ENCODE results near the gene GNAI1.

The GNAI1 gene

DNA sequence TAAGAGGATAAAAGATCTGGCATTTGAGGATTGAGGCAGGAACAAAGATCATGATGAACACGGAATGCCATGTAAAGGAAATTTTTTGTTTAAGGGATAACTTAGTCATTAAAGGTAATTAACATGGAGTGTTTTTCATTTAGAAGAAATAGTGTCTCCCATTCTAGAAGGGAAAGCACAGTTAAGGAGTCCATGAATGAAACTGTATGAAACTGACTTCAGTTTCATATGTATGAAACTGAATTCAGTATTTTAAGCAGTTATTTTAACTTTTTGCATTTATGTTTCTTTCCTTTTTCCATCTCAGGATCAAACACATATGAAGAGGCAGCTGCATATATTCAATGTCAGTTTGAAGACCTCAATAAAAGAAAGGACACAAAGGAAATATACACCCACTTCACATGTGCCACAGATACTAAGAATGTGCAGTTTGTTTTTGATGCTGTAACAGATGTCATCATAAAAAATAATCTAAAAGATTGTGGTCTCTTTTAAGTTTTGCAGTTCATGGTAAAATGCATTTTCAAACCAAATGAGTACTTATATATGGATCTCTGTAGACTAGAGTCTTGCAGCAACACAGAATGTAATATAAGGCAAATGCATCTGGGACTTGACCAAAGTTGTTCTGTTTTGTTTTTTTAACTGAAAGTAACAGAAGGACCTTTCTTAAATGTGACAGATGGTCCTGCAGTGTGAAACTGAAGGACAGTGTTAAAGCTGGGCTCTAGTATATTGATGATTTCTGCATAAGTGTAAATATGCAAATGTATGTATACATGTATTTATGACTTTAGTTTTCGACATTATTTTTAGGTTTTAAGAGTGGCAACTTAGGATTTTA is 82.6 kb downstream of the GNAI1 start:
- no peak for DNase-seq

DNA sequence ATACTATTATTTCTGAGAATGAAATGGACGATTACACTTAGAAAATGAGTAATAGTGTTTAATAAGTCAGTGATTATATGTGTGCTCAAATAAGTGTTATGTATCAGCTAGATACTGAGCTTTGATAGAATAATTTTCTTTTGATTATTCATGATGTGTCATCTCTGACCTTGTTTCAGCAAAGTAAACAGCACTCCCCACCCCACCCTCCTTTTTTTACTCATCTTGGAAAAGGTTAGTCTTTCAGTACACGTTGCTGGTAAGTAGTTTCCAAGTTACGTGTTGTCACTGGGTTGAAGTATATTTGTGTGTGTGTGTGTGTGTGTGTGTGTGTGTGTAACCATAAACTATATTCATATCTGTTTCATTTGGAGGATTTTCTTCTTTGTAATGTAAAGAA is 84.1 kb downstream of the GNAI1 start:
- DNase-seq = no peak

DNA sequence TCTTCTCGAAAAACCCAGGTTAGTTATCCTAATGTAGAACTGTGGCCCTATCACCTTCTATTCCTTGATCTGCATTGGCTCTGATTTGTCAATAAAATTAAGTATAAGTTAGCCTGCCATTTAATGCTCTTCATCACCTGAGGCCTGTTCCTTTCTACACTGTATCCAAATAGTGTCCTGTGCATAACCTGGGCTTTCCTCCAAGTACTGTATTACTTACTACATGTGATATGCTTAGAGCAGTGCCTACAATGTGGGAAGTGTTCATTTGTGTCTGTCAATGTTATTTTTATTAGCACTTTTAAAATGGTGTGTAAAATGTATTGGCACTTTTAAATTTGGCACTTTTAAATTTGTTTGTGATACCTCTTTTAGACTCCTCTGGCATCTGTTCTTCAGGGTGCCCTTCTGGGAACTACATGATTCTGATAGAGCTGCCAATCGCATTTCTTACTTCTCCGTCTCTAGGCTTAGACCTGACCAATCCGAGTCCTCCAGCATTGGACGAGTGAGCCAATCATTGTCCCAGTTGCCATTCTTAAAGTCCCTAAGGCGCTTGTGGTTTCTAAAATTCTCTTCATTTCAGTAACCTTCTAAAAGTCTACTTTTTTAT is 85.5 kb downstream of the GNAI1 start:
- no peak for DNase-seq

DNA sequence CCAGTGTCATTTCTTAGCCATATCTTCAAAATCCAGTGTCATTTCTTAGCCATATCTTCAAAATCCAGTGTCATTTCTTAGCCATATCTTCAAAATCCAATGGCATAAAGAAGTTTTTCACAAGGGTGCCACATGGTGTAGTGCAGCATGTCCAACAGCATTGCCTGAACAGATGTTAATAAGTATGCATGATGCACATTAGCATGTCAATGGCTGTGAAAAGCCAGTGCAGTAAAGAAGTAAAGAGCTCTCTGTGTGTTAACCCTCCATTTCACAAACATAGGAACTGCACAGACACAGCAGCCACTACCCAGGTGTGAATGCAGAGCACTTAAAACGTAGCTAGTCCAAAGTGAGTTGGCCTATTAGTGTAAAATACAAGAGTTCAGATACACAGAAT is 89.8 kb downstream of the GNAI1 start:
- DNase-seq = no peak

DNA sequence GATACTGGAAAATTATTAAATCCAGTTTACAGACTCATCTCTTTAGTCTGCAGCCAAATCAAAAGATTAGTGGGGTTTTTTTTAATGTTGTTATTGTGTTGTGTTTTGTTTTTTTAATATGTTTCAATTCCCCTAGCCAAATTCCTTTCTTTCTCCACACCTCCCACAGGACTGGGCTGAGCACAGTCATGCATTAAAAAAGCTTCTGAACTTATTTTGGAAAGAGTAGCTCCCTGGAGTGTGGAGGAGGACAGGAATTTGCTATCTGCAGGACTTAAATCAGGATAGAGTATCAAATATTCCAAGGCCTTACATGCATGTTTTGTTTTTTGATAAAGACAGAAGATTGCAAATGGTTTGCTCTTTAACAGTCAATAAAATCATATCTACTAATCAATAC is 90.7 kb downstream of the GNAI1 start:
- no peak for DNase-seq

DNA sequence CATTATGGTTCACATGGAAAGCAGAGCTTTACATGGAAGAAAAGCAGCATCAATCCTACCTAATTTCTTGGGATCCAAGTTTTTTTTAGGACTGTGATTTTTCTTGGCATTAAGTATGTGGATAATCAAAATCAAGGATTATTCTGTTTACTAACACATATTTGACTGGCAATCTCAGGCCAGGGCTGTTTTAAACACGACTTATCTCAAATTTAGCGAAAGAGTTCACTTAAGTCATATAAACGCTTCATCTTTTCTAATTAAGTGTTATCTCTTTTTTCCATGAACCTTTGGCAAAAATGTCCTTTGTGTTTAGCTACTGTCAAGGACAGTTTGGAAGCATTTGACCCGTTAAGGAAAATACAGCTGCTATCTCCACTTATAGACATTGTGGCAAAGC is 92.0 kb downstream of the GNAI1 start:
- no peak for DNase-seq

DNA sequence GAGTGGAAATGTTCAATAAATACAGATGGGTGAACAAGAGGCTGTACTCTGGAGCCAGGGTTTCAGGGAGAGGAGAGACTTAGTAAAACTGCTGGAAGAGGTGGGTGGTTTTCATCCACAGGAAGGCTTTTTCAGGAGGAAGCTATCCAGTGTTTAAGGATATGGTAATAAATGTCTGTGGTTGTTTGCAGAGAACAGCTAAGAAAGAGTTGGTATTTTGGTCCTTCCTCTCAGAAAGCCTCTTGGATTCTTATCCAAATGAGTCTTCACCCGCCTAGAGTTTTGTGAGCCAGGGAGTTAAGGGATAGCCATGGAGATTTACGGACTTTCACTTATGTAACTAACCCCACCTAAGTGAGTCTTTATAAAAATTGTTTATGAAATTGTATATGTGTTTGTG is 95.7 kb downstream of the GNAI1 start:
- no peak for DNase-seq

DNA sequence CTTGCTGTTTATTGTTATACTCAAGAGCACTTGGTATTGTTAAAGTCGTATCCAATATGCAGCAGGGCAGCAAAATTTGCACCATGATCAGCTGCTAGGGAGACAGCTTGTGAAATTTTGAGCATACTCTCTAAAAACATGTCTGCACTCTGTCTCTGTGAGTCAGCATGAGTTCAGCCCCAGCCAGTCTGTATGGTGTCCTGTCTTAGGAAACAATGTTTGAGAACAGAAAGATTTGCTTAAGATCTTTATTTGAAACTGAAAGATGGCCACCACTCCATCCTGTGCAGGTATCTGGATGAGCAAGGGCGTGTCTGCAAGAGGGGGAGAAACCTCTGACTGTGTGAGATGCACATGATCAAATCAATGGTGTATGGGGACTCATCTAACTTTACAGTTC is 97.1 kb downstream of the GNAI1 start:
- DNase-seq = no peak

DNA sequence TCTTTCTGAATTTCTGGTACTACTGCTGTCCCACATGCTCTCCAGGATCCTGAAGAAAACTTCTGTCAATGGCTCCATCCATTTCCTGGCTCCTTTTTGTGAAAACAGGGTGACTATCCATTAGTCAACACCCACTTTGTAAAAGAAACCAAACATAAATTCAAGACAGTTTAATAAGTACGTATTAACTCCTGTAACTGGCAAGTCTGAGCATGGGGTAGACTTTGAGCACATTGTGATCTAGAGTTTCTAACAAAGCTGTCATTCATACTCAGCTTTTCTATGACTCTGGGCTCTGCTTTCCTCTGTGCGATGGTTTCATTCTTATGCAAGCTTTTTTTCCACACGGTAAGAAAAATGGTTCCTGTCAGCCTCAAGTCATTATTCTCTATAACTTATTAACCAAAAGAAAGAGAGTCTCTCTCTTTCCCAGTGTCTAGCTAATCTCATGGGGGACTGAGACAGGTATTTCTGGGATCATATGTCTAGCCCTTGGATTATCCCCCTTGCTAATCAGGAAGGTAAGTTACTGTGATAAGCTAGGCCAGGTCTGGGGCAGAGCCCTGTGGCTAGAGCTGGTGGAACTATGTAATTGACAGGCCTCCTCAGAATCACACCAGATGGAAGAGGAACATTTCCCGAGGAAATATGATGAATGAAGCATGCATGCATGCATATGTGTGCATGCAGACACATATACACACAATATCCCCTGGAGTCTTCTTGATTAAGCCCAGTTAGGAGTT is 98.5 kb downstream of the GNAI1 start:
- no peak for DNase-seq

DNA sequence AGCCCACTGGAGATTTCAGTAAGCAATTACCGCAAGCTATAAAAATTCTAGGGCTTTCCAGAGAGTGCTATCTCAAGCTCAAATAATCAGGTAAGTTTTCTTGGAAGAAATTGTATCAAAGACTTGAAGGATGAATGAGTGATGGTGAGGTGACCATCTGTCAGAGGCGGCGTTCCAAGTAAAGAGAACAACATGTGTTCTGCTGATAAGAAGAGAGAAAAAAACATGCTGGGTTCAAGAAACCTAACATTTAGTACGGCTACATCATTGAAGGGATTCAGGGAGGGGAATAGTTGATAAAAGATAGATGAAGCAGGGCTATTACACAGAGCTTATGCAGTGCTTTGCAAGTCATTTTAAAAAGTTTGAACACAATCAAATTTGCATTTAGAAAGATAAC is 100.7 kb downstream of the GNAI1 start:
- no peak for DNase-seq

DNA sequence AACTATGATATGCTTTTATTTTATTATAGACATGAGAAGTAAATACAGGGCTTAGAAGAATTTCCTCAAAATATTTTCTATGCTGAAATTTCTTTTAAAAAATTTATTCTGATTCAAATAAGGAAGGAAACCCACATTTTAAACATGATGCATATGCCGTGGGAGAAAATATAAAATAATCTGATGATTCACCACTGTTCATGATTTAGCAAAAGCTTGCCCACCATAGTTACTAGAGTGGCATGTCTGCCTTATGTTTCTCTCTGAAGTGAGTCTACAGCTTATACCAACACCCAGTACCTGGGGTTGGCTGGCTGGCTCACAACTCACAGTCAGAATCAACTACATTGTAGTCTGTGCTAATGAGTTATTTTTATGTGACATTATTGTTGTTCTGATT is 102.0 kb downstream of the GNAI1 start:
- DNase-seq = no peak

DNA sequence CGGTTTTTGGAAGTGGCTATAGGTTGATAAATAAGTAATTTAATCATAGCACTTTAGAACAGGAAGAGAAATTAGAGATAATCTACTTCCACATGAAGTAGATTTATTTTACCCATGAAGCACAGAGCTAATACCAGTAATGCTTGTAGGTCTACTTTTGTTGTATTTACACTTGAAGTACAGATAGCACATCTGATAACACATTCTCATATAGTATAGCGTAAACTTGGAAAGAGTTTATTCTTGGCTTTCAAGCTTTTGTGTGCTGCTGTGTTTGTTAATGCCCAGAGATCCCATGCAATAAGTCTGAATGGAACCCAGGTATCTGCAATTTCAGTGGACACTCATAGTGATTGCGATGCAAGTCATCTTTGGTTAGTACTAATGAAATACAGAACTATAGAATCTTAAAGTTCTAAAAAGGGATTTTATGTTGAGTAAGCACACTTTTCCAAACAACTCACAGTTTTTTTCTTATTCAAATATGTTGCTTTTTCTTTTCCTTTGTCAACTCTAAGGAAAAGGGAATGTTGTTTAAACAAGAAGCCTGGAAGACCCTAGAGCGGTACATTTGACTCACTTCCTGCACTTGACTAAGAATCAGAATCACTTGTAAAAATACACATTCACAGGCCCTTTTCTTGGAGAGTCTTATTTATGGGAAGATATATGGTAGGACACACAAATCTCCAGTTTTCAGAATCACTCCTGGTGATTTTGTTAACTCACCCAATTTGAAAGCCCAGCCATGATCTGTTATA is 105.8 kb downstream of the GNAI1 start:
- DNase-seq = no peak

DNA sequence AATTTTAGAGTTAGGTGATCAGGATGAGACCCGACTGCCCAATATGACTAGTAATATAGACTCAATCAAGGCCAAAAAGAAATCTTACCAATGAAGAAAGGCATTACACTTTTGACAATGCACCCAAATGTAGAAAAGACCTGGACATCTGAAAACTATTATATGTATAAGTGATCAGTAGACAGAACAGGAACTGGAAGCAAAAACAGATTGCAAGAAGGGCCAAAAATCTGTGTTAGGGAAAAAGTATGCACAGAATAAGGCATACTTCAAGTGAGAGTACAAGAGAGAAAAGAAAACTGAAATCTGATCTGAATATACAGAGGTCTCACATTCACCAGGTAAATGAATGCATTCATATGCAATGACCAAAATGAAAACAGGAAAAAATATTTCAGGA is 107.0 kb downstream of the GNAI1 start:
- no peak for DNase-seq

DNA sequence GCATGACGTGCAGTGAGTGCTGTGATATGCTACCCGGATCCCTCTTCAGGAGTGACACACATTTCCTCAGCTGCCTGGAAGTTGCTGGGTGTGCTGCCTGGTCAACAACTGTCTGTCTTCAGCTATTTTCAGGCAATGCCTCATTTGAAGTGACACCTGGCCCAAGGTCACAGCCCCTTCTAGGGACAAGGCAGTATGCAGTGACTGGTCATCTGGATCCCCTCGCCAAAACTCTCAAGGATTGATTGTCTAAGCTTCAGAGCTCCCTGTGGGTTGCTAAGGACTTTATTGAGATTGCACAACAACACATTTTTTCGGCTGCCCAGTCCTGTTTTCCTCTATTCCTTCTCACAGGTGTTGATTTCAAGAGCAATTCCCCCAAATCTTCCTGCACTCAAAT is 108.8 kb downstream of the GNAI1 start:
- no peak for DNase-seq

DNA sequence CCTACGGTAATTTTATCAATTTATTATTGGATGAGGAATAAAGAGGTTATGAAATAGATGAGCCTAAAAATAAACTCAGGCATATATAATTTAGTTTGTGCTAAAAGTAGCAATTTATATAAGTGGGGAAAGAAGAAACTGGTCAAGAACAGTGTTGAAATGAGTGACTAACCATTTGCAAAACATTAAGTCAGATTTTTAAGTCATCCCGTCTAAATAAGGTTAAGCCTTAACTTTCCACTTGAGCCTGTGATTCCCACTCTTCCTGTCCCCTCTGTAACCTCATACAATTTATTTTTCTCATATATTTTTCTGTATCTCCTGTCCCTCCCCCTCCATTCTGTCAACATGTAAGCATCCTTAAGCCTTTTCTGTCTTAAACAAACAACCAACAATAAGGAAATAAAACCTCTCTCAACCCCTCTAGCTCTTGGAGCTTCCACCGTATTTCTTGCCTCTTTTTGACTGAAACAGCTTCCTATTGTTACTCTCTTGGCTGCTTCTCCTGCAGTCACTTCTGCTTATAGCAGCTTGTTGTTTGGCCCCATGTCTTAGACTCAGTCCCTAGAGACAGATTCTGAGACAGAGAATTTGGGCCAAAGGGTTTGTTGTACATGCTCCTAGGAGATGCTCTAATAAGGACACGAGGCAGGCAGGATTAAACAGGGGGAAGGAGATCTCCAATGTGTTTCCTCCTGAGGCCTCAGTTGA is 109.7 kb downstream of the GNAI1 start:
- peak; percentile 9 for DNase-seq

DNA sequence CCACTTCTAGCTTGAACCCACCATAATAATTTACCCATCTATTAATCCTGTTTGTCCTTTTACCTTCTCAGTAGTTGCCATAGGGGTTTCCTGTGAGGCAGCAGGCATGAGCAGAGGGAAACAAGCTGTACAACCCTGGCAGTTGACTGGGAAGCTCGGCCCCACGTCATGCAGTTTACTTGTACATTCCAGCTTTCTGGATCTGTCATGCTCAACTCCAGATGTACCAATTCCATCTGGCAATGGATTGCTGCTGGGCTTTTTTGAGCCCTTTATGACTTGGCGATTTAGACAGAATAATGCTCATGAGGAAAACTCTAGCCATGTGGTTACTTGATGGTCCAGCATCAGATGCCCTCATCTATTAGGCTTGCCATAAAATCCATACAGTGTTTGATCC is 112.5 kb downstream of the GNAI1 start:
- no peak for DNase-seq

DNA sequence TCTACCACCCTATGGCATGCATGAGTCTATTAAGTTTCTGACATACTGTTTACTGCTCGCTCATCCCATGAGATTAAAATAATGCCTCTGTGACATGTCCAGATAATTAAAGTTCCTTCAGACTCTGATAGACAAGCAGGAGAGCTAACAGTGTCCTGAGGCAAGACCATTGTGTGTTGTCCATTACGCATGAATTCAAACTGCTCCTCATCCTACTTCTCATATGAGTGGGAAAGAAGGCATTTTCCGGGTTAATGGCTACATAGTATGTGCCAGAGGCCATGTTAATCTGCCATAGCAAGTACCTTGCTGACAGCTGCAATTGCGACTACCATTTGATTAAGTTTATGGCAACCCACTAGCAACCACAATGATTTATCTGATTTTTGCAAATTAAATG is 113.3 kb downstream of the GNAI1 start:
- no peak for DNase-seq

DNA sequence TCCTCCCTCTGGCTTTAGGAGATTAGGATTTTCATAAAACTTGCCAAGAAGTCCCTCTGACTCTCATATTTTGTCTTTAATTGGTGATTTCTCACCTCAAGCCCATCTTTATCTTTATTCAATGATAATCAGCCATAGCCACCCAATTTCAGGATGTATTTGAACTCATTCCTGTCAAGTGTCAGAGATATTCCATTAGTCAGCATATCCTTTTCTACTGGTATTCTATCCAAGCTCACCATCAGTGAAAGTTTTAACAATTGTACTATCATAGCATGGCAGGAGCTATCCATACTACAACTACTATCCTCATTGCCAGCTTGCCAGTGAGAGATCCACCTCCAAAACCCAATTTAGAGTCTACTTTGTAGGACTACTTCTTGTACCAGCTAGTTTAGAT is 114.6 kb downstream of the GNAI1 start:
- no peak for DNase-seq

DNA sequence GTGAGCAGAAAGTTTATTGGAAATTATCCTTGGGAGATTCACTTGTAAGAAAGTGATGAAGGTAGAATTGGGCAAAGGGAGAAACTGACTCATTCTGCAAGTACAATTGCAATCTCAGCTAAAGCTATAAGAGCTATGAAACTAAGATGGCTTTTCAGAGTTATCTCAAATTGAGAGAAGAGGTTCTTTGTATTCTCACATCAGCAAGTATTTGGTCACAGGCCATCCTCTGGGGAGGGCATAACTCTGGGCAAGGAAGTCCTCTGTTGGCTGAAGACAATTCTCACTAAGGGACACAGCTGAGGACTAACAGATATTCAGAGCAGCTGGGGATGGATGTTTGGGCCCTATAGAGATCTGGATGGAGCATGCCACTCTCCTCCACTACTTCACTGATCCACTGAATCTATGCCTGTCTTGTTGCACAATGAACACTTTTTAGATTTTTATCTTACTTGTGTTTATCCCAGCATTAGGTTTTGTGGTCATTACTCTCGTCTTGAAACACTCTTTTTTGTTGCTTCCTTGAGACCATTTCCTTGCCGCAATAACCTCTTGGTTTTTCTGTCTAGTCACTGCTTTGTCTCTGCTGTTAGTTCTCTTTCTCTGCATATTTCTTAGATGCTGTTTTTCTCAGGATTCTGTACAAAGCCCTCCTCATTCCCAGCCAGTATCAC is 115.1 kb downstream of the GNAI1 start:
- DNase-seq = no peak

DNA sequence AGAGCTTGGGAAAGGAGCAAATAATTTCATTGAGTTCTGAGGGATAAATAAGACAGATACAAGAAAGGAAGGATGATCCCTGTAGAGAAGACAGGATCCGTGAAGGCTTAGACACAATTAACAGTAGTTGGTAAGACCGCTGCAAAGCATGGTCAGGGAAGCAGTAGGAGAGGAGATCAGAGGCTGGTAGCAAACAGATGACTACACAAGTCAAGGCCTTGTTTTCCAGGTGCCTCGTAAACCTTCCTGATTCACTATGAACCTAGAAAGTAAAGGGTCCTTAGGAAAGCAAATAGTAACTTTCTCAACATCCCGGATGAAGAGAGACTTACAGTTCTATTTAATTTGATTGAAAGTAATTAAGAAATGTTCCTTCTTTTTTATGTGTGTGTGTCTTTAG is 118.6 kb downstream of the GNAI1 start:
- no peak for DNase-seq

DNA sequence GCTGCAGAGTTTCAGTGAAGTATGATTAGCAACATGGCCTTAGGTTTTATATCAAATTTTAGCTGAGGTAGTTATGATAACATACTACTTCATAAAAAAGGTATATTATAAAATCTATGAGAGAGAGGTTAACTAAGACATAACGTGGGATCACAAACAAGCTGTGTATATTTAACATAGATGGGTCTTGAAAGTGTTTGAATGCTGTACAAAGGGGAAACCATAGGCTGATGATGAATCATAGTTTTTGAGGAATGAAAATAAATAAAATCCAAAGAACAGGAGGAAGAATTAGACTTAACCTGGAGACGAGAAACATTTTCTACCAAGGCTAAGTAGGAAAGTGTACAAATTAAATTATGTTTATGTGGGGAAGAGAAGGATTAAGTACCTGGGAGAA is 119.0 kb downstream of the GNAI1 start:
- DNase-seq = no peak

DNA sequence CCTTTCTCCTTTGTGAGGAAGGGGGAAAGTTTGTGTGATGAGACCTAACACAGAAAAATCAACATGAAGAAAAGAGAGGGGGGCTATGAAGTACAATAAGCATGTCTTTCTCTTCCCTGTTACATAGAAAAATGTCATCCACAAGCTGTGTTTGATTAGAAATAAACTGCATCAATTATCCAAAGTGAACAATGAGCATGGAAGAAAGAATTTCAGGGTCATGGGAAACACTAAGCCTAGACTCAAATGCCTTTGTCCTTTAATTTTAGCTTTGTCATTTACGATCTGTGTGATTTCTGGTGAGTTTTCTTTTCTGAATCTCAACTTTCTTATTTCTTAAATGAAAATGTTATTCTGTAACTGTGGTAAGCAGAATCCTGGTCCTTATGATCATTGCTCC is 121.0 kb downstream of the GNAI1 start:
- no peak for DNase-seq
